Measurements from ENCODE around the gene CNTNAP2. TPM values are rescaled to one million over a fixed set of nuclear protein-coding genes. Genes with fewer than 3 reads are reported as not detected.

CNTNAP2 gene
- total RNA-seq, 1 donor = 7.6 TPM

- no peaks in the 10 kb centered on the region for H3K27me3 ChIP-seq (ENCODE audit: insufficient read depth, low read length)
- H3K4me3 ChIP-seq (ENCODE audit: insufficient read depth, low read length) = no peak overlapping the region
- no peak for DNase-seq (ENCODE audit: insufficient read length, low spot score, missing footprints)
- no peaks in the 10 kb centered on the region for H4K20me1 ChIP-seq (ENCODE audit: insufficient read depth, low read length)
- H2AFZ ChIP-seq (ENCODE audit: low read length) = no peak overlapping the region
- no peaks in the 10 kb centered on the region for H3K9me3 ChIP-seq (ENCODE audit: low read depth, low read length)
- no peaks in the 10 kb centered on the region for H3K79me2 ChIP-seq (ENCODE audit: insufficient read depth, low read length)
- H3K4me2 ChIP-seq (ENCODE audit: insufficient read depth, low read length) = no peak overlapping the region
- H3K27ac ChIP-seq (ENCODE audit: low read depth, low read length) = no peak overlapping the region
- no peaks in the 10 kb centered on the region for H3K36me3 ChIP-seq (ENCODE audit: insufficient read depth, low read length)
- H3K4me1 ChIP-seq (ENCODE audit: insufficient read depth, low read length) = no peaks in the 10 kb centered on the region
- no peak for TF ChIP-seq CTCF (IDR thresholded peaks at IDR 0.05; ENCODE audit: extremely low read depth, low read depth, low read length)
Measured at GRCh38 chr7:146639291-146639690, 522.7 kb downstream of the CNTNAP2 start.

- Histone ChIP-seq H3K4me1 (ENCODE audit: insufficient read depth, low read length) (no peaks in the 10 kb centered on the region), H3K27me3 (ENCODE audit: insufficient read depth, low read length) (no peaks in the 10 kb centered on the region), H3K9me3 (ENCODE audit: low read depth, low read length) (no peaks in the 10 kb centered on the region), H4K20me1 (ENCODE audit: insufficient read depth, low read length) (no peaks in the 10 kb centered on the region), H3K4me3 (ENCODE audit: insufficient read depth, low read length) (no peak overlapping the region), H2AFZ (ENCODE audit: low read length) (no peak overlapping the region), H3K79me2 (ENCODE audit: insufficient read depth, low read length) (no peaks in the 10 kb centered on the region), H3K36me3 (ENCODE audit: insufficient read depth, low read length) (no peaks in the 10 kb centered on the region), H3K4me2 (ENCODE audit: insufficient read depth, low read length) (no peak overlapping the region), H3K27ac (ENCODE audit: low read depth, low read length) (no peak overlapping the region)
- no peak for TF ChIP-seq CTCF (IDR thresholded peaks at IDR 0.05; ENCODE audit: extremely low read depth, low read depth, low read length)
- DNase-seq (ENCODE audit: insufficient read length, low spot score, missing footprints) = no peak
Measured at GRCh38 chr7:146641491-146641890, 524.9 kb downstream of the CNTNAP2 start.

GRCh38 chr7:146645383-146645976, 528.9 kb downstream of the CNTNAP2 start:
- no peaks in the 10 kb centered on the region for H3K79me2 ChIP-seq (ENCODE audit: insufficient read depth, low read length)
- H3K4me3 ChIP-seq (ENCODE audit: insufficient read depth, low read length) = no peak overlapping the region
- no peaks in the 10 kb centered on the region for H4K20me1 ChIP-seq (ENCODE audit: insufficient read depth, low read length)
- no peaks in the 10 kb centered on the region for H3K27me3 ChIP-seq (ENCODE audit: insufficient read depth, low read length)
- no peaks in the 10 kb centered on the region for H3K36me3 ChIP-seq (ENCODE audit: insufficient read depth, low read length)
- no peak overlapping the region for H3K27ac ChIP-seq (ENCODE audit: low read depth, low read length)
- no peak overlapping the region for H3K4me2 ChIP-seq (ENCODE audit: insufficient read depth, low read length)
- H3K9me3 ChIP-seq (ENCODE audit: low read depth, low read length) = no peaks in the 10 kb centered on the region
- no peaks in the 10 kb centered on the region for H3K4me1 ChIP-seq (ENCODE audit: insufficient read depth, low read length)
- TF ChIP-seq CTCF (IDR thresholded peaks at IDR 0.05; ENCODE audit: extremely low read depth, low read depth, low read length) = no peak
- DNase-seq (ENCODE audit: insufficient read length, low spot score, missing footprints) = no peak
- H2AFZ ChIP-seq (ENCODE audit: low read length) = no peak overlapping the region

- H3K4me3 ChIP-seq (ENCODE audit: insufficient read depth, low read length) = no peak overlapping the region
- H3K27ac ChIP-seq (ENCODE audit: low read depth, low read length) = no peak overlapping the region
- H3K4me2 ChIP-seq (ENCODE audit: insufficient read depth, low read length) = no peak overlapping the region
- no peaks in the 10 kb centered on the region for H4K20me1 ChIP-seq (ENCODE audit: insufficient read depth, low read length)
- no peaks in the 10 kb centered on the region for H3K79me2 ChIP-seq (ENCODE audit: insufficient read depth, low read length)
- no peak for TF ChIP-seq CTCF (IDR thresholded peaks at IDR 0.05; ENCODE audit: extremely low read depth, low read depth, low read length)
- H2AFZ ChIP-seq (ENCODE audit: low read length) = no peak overlapping the region
- no peaks in the 10 kb centered on the region for H3K9me3 ChIP-seq (ENCODE audit: low read depth, low read length)
- H3K36me3 ChIP-seq (ENCODE audit: insufficient read depth, low read length) = no peaks in the 10 kb centered on the region
- no peaks in the 10 kb centered on the region for H3K4me1 ChIP-seq (ENCODE audit: insufficient read depth, low read length)
- no peak for DNase-seq (ENCODE audit: insufficient read length, low spot score, missing footprints)
- H3K27me3 ChIP-seq (ENCODE audit: insufficient read depth, low read length) = no peaks in the 10 kb centered on the region
Measured at GRCh38 chr7:146647445-146647844, 530.8 kb downstream of the CNTNAP2 start.
